Fibroblast of the aortic adventitia (primary cell): ENCODE results near the gene GREB1. TPM values are rescaled to one million over a fixed set of nuclear protein-coding genes. Genes with fewer than 3 reads are reported as not detected.

Source experiments
- DNase-seq: peaks from one replicate; pipeline ENCODE4 v3.0.0-alpha.2; 2010; ENCODE audit warnings: low read depth
- H3K4me3 ChIP-seq: 2 replicates; pipeline ENCODE4 v1.5.1; 2011; ENCODE audit warnings: low read depth, mild to moderate bottlenecking, control low read depth, low read length, moderate library complexity
- total RNA-seq: library from RNA; depleted of rRNA; stranded (reverse); fragments of >200 nt; gene quantifications from 2 replicates; pipeline ENCODE4 v1.2.3, GENCODE V29; 2012; ENCODE audit warnings: low replicate concordance
- TF ChIP-seq, protein P1 (sequence below): IDR thresholded peaks from 2 replicates; pipeline ENCODE4 v1.5.1; 2011; ENCODE audit warnings: mild to moderate bottlenecking, low read length, control low read depth, inconsistent platforms; ENCODE audit not compliant: insufficient read depth

The GREB1 gene
- total RNA-seq, 1 donor: under 0.01 TPM

DNA sequence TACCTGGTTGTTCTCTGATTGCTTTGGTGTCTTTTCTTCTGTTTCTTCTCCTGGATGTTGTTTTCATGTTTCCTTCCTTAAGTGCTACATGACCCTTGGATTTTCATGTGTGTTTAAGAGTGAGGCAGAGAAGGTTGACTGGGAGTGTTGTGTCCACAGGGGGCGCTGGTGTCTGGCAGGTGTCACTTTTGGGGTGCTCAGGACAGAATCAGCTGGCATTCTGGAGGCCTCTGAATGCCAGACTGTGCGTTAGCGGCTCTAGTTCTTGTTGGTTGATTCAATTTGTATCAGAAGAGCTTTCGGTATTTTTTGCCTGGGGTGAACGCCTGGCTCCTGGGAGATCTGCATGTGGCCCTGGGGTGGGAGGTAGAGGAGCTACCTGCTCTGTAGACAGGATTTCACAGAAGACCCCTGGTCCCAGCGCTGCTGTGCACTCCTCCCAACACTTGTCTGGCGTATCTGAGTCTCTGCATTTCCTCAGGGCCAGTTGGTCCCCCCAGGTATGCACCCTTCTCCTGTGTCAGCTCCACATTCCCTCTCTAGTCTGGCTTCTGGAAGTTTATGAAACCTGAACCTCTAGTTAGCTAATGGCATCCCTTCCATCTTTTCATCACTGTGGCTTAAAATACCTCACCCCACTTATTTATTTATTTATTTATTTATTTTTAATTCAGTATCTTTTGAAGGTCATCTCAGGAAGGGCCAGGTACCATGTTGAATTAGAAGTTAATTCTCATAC, 1.1 kb downstream of the GREB1 start:
- TF ChIP-seq, protein P1, sequence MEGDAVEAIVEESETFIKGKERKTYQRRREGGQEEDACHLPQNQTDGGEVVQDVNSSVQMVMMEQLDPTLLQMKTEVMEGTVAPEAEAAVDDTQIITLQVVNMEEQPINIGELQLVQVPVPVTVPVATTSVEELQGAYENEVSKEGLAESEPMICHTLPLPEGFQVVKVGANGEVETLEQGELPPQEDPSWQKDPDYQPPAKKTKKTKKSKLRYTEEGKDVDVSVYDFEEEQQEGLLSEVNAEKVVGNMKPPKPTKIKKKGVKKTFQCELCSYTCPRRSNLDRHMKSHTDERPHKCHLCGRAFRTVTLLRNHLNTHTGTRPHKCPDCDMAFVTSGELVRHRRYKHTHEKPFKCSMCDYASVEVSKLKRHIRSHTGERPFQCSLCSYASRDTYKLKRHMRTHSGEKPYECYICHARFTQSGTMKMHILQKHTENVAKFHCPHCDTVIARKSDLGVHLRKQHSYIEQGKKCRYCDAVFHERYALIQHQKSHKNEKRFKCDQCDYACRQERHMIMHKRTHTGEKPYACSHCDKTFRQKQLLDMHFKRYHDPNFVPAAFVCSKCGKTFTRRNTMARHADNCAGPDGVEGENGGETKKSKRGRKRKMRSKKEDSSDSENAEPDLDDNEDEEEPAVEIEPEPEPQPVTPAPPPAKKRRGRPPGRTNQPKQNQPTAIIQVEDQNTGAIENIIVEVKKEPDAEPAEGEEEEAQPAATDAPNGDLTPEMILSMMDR: no peak
- no peak for DNase-seq
- no peak overlapping the region for H3K4me3 ChIP-seq

DNA sequence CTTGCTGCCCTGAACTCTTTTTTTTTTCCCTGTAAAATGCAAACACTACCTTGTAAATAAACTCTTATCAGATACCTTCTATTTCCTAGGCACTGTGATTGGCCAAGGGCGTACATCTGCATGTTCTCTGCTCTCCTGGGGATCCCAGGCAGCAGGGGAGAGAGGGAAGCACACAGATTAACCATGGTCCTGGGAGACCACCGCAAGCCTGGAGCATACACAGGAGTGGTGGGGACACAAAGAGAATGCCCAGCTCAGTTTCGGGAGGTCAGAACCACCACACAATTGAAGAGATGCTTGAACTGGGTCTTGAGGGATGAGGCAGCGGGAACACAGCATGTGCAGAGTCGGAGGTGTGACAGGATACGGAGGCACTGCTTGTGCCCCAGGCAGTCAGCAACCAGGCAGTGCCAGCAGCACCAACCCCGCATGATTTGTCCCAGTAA, 2.1 kb downstream of the GREB1 start:
- no peak overlapping the region for H3K4me3 ChIP-seq
- TF ChIP-seq, protein P1: no peak
- no peak for DNase-seq

DNA sequence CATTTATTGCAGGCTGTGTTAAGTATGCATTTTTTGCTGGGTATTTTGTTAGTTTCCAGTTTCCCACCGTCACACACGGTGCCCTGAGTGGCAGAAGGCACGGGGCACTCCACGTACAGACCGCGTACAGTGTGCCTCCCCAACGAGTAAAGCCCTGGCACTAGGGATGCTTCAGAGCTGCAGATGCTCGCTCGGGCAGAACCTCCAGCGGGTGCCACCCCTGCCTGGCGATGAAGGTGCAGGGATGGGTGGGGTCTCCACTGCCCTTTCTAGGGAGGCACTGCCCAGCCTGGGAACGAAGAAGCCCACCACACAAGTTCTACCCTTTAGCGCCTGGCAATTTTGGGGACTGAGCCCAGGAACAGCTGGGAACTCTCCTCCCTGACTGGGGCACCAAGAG, 4.1 kb downstream of the GREB1 start:
- TF ChIP-seq, protein P1: no peak
- H3K4me3 ChIP-seq: no peak overlapping the region
- DNase-seq: no peak

DNA sequence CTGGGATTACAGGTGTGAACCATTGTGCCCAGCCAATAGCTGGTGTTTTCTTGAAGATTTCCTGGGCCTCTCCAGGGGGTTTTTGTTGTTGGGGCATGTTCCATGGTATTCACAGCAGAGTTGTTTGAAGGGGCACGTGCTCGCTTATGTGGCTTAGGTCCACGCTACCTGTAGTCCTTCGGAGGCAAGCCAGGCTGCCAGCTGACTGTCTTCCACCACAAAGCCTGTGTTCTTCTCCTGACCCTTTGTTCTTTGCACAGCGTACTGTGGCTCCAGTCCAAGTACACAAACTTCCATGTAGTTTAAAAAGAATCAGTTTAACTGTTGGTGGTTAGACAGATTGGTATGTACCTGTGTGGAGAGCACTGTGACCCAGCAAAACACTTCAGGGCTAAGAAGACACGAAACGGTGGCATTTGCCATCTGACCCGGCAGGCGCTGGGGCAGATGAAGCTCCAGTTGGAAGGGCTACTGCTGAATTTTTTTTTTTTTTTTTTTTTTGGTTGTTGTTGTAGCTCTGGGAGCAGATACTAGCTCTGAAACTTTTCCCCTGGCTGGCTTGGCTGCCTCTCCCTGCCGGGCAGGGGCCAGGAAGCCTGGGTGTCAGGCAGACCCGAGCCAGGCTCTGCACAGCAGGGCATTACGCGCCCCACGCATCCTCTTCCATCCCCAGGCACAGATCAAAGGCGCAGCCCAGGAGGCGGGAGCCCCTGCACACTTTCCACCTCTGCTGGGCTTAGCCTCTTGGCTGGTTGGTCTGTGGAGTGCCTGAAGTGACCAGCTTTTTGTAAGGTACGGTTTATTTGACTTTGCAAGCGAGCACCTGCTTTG, 5.7 kb downstream of the GREB1 start:
- TF ChIP-seq, protein P1: no peak
- DNase-seq: no peak

DNA sequence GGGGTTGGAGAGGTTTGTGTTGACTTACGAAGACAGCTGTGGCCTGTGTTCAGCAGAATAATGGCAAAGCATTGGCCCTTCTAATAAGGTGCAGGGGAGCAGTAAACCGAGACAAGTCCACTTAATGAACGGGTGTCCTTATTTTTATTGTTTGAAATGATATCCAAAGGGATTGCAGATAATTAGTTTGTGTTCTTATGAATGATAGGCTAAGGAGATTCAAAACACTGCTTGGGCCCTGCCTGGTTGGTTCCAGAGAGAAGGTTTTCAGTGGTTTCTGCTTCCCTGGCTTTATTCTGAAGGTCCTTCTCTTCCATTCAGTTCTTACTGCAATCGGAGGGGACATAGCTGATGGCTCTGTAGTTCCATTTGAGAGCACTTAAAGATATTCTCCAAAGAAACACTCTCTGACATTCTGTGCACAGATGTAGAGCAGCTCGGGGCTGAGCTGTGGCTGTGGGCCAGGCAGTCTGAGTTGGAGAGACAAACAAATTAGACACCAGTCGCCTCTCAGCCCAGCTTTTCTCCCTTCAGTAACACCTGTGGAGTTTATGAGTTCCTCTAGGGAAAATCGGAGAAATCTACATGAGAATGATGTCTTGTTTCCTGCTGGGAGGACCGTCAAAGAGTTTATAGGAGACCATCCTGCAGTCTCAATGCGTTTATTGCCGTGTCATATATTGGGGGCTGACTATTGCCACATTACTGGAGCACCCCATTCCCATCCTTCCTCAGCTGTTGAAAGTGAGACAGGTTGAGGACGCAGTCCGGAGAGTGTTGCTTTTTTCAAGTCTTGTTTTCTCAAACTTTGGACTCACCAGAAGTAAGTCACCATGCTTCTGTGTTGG, 6.5 kb downstream of the GREB1 start:
- DNase-seq: no peak
- TF ChIP-seq, protein P1: no peak
- no peak overlapping the region for H3K4me3 ChIP-seq

More for the DNA sequence above, 5.7 kb downstream of the GREB1 start:
- H3K4me3 ChIP-seq: no peak overlapping the region

DNA sequence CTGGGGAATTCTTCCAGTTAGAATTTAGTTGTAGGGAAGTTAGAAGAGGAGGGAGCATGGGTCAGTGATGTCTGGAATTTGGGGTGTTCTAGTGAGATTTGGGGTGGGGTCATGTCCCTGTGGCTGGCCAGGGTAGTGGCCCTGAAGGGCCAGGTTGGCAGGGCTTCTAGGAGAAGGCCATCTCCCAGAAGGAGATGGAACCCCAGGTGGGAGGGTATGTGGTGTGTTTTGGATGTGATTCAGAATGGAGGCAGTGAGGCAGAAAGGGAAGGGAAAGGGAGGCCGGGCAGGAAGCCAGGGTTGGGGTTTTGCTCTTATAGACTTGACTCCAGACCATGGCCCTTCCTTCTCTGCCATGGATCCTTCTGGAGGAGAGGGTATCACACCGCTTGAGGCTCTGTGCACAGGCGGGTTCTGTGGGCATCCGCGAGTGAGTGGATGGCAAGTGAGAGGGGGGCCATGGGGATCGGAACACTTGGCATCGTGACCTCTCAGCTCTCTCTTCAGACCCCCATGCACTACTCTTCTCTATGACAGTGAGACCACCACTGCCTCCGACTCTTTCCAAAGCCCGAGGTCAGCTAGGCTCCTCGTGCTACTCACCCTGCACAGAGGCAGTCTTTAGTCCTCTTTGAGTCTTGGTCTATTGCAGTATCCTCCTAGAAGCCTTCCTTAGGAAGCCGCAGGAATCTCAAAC, 7.3 kb downstream of the GREB1 start:
- TF ChIP-seq, protein P1: no peak
- H3K4me3 ChIP-seq: no peak overlapping the region
- no peak for DNase-seq
